Measurements from ENCODE around the gene SLC4A4. TPM values are rescaled to one million over a fixed set of nuclear protein-coding genes. Genes with fewer than 3 reads are reported as not detected.

Gene SLC4A4
- total RNA-seq, 1 donor from 2014 or later, result 28.5 TPM

- ATAC-seq, result peak; percentile 43
- DNase-seq, result no peak
- H3K4me3 ChIP-seq, result no peak overlapping the region
- H3K27ac ChIP-seq, result no peak overlapping the region
- H3K4me1 ChIP-seq, result no peaks in the 10 kb centered on the region
- intact Hi-C loops (cut with DNase I), result no loop called here
- no peaks in the 10 kb centered on the region for H3K27me3 ChIP-seq
- no peaks in the 10 kb centered on the region for H3K9me3 ChIP-seq
- no peak for TF ChIP-seq CTCF (IDR thresholded peaks at IDR 0.05)
- no peaks in the 10 kb centered on the region for H3K36me3 ChIP-seq
Measured at GRCh38 chr4:71550220-71551165, 211.7 kb downstream of the SLC4A4 start.

GRCh38 chr4:71553605-71554004 is 214.8 kb downstream of the SLC4A4 start:
- peak; percentile 52 for TF ChIP-seq CTCF (IDR thresholded peaks at IDR 0.05)
- peak; percentile 61 for ATAC-seq
- Histone ChIP-seq H3K4me3 (no peak overlapping the region), H3K27ac (no peak overlapping the region), H3K9me3 (no peaks in the 10 kb centered on the region), H3K36me3 (peaks cover 4% of the 10 kb centered on the region), H3K27me3 (no peaks in the 10 kb centered on the region), H3K4me1 (no peaks in the 10 kb centered on the region)
- no peak for DNase-seq
- intact Hi-C loops (cut with DNase I), result no loop called here

GRCh38 chr4:71554025-71554424 is 215.2 kb downstream of the SLC4A4 start:
- Histone ChIP-seq H3K36me3 (peaks cover 4% of the 10 kb centered on the region), H3K9me3 (no peaks in the 10 kb centered on the region), H3K27me3 (no peaks in the 10 kb centered on the region), H3K27ac (no peak overlapping the region), H3K4me3 (no peak overlapping the region), H3K4me1 (no peaks in the 10 kb centered on the region)
- no peak for TF ChIP-seq CTCF (IDR thresholded peaks at IDR 0.05)
- intact Hi-C loops (cut with DNase I), result no loop called here
- ATAC-seq (no peak), DNase-seq (no peak)

GRCh38 chr4:71558248-71558647 is 219.4 kb downstream of the SLC4A4 start:
- ATAC-seq, result no peak
- H3K4me1 ChIP-seq, result no peaks in the 10 kb centered on the region
- DNase-seq, result no peak
- TF ChIP-seq CTCF (IDR thresholded peaks at IDR 0.05), result no peak
- no peak overlapping the region for H3K27ac ChIP-seq
- H3K4me3 ChIP-seq, result no peak overlapping the region
- peaks cover 10% of the 10 kb centered on the region for H3K36me3 ChIP-seq
- no peaks in the 10 kb centered on the region for H3K27me3 ChIP-seq
- intact Hi-C loops (cut with DNase I), result no loop called here
- H3K9me3 ChIP-seq, result no peaks in the 10 kb centered on the region

- H3K9me3 ChIP-seq, result no peaks in the 10 kb centered on the region
- H3K36me3 ChIP-seq, result peaks cover 10% of the 10 kb centered on the region
- intact Hi-C loops (cut with DNase I), result no loop called here
- no peak for DNase-seq
- TF ChIP-seq CTCF (IDR thresholded peaks at IDR 0.05), result no peak
- no peak for ATAC-seq
- H3K4me3 ChIP-seq, result no peak overlapping the region
- H3K27me3 ChIP-seq, result no peaks in the 10 kb centered on the region
- no peaks in the 10 kb centered on the region for H3K4me1 ChIP-seq
- H3K27ac ChIP-seq, result no peak overlapping the region
Measured at GRCh38 chr4:71559957-71560571, 221.2 kb downstream of the SLC4A4 start.
